ENCODE data around the gene NEO1. TPM values are rescaled to one million over a fixed set of nuclear protein-coding genes. Genes with fewer than 3 reads are reported as not detected.

The NEO1 gene
- total RNA-seq, 4 donors from 2014 or later = 60.2 to 127 (median 115) TPM

- Histone ChIP-seq H3K27me3 (no peaks in the 10 kb centered on the region), H3K4me1 (no peaks in the 10 kb centered on the region), H3K27ac (no peak overlapping the region), H3K36me3 (no peaks in the 10 kb centered on the region), H3K9me3 (no peaks in the 10 kb centered on the region), H3K4me3 (no peak overlapping the region)
- peak in 1 of 3 donors; percentile 34 for DNase-seq
- TF ChIP-seq CTCF (IDR thresholded peaks at IDR 0.05) = no peak
- TF ChIP-seq POLR2A (IDR thresholded peaks at IDR 0.05) = no peak
Measured at GRCh38 chr15:73323956-73324355, 271.7 kb downstream of the NEO1 start.

- Histone ChIP-seq H3K36me3 (no peaks in the 10 kb centered on the region), H3K4me3 (no peak overlapping the region), H3K27ac (no peak overlapping the region), H3K27me3 (no peaks in the 10 kb centered on the region), H3K9me3 (no peaks in the 10 kb centered on the region), H3K4me1 (no peaks in the 10 kb centered on the region)
- DNase-seq = no peak
- TF ChIP-seq POLR2A (IDR thresholded peaks at IDR 0.05) = no peak
- TF ChIP-seq CTCF (IDR thresholded peaks at IDR 0.05) = no peak
Measured at GRCh38 chr15:73324496-73325170, 272.4 kb downstream of the NEO1 start.

- Histone ChIP-seq H3K36me3 (no peaks in the 10 kb centered on the region), H3K9me3 (no peaks in the 10 kb centered on the region), H3K27me3 (no peaks in the 10 kb centered on the region), H3K4me1 (no peaks in the 10 kb centered on the region), H3K27ac (no peak overlapping the region), H3K4me3 (no peak overlapping the region)
- peak in 1 of 3 donors; percentile 28 for DNase-seq
- TF ChIP-seq CTCF (IDR thresholded peaks at IDR 0.05) (no peak), POLR2A (IDR thresholded peaks at IDR 0.05) (no peak)
Measured at GRCh38 chr15:73325191-73325861, 273.1 kb downstream of the NEO1 start.

GRCh38 chr15:73326157-73326556 lies 273.9 kb downstream of the NEO1 start:
- H3K36me3 ChIP-seq = no peaks in the 10 kb centered on the region
- H3K9me3 ChIP-seq = no peaks in the 10 kb centered on the region
- TF ChIP-seq POLR2A (IDR thresholded peaks at IDR 0.05) = no peak
- TF ChIP-seq CTCF (IDR thresholded peaks at IDR 0.05) = no peak
- no peaks in the 10 kb centered on the region for H3K4me1 ChIP-seq
- DNase-seq = peak in 1 of 3 donors; percentile 19
- H3K27me3 ChIP-seq = no peaks in the 10 kb centered on the region
- H3K4me3 ChIP-seq = no peak overlapping the region
- H3K27ac ChIP-seq = no peak overlapping the region

- DNase-seq = peak in 1 of 3 donors; percentile 25
- no peaks in the 10 kb centered on the region for H3K4me1 ChIP-seq
- H3K9me3 ChIP-seq = no peaks in the 10 kb centered on the region
- H3K4me3 ChIP-seq = no peak overlapping the region
- no peak for TF ChIP-seq CTCF (IDR thresholded peaks at IDR 0.05)
- no peak for TF ChIP-seq POLR2A (IDR thresholded peaks at IDR 0.05)
- H3K27me3 ChIP-seq = no peaks in the 10 kb centered on the region
- no peak overlapping the region for H3K27ac ChIP-seq
- H3K36me3 ChIP-seq = no peaks in the 10 kb centered on the region
Measured at GRCh38 chr15:73328149-73328820, 276.0 kb downstream of the NEO1 start.
